NB4 (cell line): ENCODE measurements around the gene SAMD4A.

Source experiments
- CTCF ChIP-seq: IDR thresholded peaks from one replicate; pipeline ENCODE4 v1.5.1; 2012; ENCODE audit warnings: low read depth, low read length
- MAX ChIP-seq: IDR thresholded peaks from 2 replicates; pipeline ENCODE4 v1.6.1; 2011; ENCODE audit warnings: low read depth, low read length
- POLR2A ChIP-seq: IDR thresholded peaks from 2 replicates; pipeline ENCODE4 v1.6.1; 2011; ENCODE audit warnings: mild to moderate bottlenecking; ENCODE audit not compliant: insufficient read length; ENCODE audit errors: extremely low read depth

GRCh38 chr14:54781080-54781479, 214.2 kb downstream of the SAMD4A start:
- TF ChIP-seq CTCF: no peak
- no peak for TF ChIP-seq POLR2A
- TF ChIP-seq MAX: no peak
